Epidermal melanocyte (primary cell): ENCODE data around the gene CSAD.
"Not testable (repeated sequence)": the region's sequence is repeated elsewhere in the genome, so short reads cannot be mapped to it uniquely, and the experiment has no call there.

Source experiments
- DNase-seq: peaks from one replicate; pipeline ENCODE4 v3.0.0; 2011; ENCODE audit warnings: low spot score; ENCODE audit not compliant: insufficient read length

Gene CSAD

GRCh38 chr12:53218551-53219291 is 38.0 kb upstream of the CSAD start:
- DNase-seq = no peak

- DNase-seq = no peak
Observed at GRCh38 chr12:53217931-53218307, 37.2 kb upstream of the CSAD start.

DNA sequence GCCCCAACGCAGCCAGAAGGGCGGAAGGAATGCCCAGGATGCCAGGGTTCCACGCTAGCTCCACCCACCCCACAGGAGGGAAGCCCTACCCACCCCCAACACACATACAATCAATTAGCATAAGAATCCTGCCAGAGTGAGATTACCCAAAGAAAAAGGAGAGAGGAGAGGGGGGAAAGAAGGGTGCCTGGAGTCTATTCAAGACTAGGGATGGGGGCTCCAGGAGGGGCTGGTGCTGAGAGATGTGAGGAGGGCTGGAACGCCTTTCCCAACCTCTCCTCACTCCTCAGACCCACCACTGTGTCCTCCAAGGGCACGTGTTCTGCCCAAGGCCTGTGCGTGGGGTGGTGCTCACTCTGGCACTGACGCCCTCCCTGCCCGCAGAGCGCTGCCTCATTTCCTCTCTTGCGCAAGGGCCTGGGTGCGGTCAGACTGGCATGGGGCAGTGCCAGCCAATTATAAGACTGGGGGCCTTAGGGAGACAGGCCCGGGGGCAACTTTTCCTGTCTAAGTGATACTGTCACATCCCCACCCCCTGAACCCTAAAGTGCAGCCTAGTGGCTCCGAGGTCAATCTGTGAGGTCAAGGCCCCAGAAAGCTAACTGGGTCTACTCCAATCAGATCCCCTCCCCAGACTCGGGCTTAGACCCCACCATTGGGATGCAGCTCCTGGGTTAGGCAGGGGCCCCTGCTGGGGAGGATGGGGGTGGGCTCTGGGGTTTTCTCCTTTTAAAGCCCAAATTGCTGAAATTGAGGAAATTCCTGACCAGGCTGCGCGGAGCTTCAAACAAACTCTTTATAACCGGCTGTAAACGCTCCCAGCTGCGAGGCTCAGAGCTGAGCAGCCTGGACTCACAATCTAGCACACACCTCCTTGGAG is 36.6 kb upstream of the CSAD start:
- no peak for DNase-seq

GRCh38 chr12:53215497-53215896 is 34.8 kb upstream of the CSAD start:
- no peak for DNase-seq

DNA sequence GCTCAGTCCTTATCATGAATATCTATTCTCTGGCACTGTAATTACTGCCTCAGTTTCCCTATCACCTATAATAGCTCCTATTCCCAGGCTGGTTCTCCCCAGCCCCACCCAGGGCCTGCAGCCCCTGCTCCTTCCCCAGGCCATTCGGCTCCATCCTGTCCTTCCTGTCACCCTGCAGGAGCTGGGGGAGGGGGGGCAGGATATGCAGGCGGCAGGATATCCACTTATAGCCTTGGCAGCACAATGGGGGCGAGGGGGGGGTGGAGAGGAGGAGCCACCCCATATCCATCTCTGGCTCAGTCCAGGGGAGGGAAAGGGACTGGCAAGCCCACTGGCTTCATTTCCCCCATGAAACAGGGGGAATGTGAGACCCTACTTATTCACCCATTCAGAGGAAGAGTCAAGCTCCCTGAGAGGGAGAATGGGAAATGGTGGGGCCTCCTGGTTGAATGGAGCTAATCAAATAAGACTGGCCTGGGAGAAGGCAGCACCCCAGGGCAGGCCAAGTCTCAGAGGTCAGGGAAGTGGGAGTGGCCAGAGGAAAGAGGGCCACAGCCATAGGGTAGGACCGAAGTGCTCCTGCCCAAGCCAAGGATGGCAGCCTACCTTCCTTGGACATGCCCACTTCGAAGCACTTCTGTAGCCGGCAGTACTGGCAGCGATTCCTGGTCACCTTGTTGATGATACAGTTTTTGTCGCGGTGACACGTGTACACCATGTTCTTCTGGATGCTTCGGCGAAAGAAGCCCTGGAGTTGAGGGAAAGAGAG is 34.1 kb upstream of the CSAD start:
- DNase-seq = no peak

GRCh38 chr12:53214221-53214620 is 33.5 kb upstream of the CSAD start:
- DNase-seq = no peak

DNA sequence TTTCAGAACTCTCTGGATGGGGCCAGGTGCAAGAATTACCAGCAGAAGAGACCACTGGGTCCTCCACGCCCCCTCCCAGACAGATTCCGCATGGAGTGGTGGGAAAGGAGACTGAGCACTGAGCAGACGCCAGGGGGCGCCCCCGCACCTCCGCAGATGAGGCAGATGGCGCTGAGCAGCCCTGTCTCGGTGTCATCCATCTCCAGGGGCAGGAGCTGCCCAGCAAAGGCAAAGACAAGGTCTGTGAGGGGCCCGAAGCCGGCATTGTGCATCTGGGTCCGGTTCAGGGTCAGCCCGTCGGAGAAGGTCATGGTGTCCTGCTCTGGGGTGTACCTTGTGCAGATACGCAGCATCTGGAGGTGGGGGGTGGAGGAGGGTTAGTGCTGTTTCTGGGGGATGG is 32.6 kb upstream of the CSAD start:
- peak; percentile 89 for DNase-seq

- DNase-seq = no peak
Observed at GRCh38 chr12:53212931-53213330, 32.2 kb upstream of the CSAD start.

GRCh38 chr12:53211476-53212381 is 31.0 kb upstream of the CSAD start:
- no peak for DNase-seq

- no peak for DNase-seq
Observed at GRCh38 chr12:53210843-53211242, 30.1 kb upstream of the CSAD start.

DNA sequence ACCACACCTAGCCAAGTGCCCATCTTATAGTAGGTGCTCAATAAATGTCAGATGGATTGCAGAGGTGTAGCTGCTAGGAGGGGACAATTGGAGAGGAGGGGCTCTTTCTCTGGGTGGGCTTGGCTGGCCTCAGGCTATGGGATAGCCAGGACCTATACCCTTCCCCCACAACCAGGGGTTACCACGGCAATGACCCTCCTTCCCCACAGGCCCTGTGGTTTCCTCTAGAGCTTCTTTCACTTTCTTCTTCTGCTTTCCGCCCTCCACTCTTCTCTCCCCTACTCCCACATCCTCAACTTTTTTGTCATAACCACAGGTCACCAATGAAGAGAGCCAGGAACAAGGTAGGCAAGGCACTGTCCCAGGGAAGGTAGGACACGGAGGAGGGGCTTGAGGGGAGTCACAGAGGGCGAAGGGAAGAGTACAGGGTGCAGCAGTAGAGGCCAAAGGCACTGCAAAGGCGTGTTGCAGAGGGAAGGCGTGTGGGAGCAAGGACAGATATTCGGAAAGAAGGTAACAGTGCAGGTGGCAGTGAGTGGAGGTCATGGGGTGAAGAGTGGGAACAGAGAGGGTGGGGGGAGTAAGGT is 28.2 kb upstream of the CSAD start:
- no peak for DNase-seq

DNA sequence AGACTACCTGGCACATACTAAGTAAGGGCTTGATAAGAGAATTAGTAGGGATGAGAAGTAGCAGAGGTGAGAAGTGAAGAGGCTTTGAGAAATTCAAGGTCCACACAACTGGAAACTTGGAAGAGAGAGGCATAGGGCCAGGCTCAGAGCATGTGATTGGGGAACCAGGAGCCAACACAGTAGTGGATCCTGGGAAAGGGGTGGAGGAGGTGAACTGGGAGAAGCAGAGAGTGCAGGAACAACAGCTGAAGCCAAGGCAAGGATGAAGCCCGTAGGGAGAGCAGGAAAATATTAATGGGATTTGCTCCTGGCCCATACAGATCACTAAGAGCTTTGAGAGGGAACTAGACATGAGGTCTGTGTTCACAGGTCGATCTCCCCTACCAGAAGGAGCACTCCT is 27.7 kb upstream of the CSAD start:
- DNase-seq = no peak

GRCh38 chr12:53207042-53207441 is 26.3 kb upstream of the CSAD start, which contains the start of gene ITGB7:
ITGB7 (minus strand) TSS chr12:53207251; CDS start chr12:53200443, 6,808 bp downstream.
- DNase-seq = no peak

GRCh38 chr12:53205747-53206419 is 25.2 kb upstream of the CSAD start:
- DNase-seq = peak; percentile 68

DNA sequence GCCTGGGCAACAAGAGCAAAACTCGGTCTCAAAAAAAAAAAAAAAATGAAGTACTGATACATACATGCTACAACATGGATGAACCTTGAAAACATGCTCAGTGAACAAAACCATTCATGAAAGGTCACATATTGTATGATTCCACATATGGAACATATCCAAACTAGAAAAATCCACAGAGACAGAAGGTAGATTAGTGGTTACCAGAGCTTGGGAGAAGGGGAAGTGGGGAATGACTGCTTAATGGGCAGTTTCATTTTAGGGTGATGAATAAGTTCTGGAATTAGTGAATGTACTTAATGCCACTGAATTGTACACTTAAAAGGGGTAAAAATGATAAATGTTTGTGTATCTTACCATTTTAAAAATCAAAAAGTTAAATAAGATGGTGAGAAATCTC is 23.6 kb upstream of the CSAD start:
- no peak for DNase-seq

DNA sequence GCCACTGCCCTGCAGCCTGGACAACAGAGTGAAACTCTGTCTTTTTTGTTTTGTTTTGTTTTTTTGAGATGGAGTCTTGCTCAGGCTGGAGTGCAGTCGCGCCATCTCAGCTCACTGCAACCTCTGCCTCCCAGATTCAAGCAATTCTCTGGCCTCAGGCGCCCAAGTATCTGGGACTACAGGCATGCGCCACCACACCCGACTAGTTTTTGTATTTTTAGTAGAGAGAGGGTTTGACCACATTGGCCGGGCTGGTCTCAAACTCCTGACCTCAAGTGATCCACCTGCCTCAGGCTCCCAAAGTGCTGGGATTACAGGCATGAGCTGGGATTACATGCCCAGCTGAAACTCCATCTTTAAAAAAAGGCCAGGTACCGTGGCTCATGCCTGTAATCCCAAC is 21.6 kb upstream of the CSAD start:
- DNase-seq = not testable (repeated sequence)

- DNase-seq = no peak
Observed at GRCh38 chr12:53201639-53202038, 20.9 kb upstream of the CSAD start.

GRCh38 chr12:53201177-53201541 is 20.4 kb upstream of the CSAD start:
- no peak for DNase-seq

- no peak for DNase-seq
Observed at GRCh38 chr12:53200458-53201176, 19.9 kb upstream of the CSAD start.
